Astrocyte (in vitro differentiated cells and primary cell): ENCODE data around the gene ZP1.

Experiments used
- CTCF ChIP-seq: IDR thresholded peaks from 2 replicates; pipeline ENCODE4 v1.5.1; 2011; ENCODE audit warnings: low read depth, mild to moderate bottlenecking, inconsistent platforms, low read length, moderate library complexity; ENCODE audit not compliant: insufficient read depth
- EZH2 ChIP-seq: IDR thresholded peaks from 2 replicates; pipeline ENCODE4 v1.6.1; 2012; ENCODE audit warnings: mild to moderate bottlenecking, low read length, inconsistent platforms; ENCODE audit not compliant: insufficient read depth

- TF ChIP-seq CTCF: no peak
- no peak for TF ChIP-seq EZH2
These were observed 9.7 kb upstream of the ZP1 start for GRCh38 chr11:60857378-60858232.
